Aorta (tissue), 5 donors: ENCODE results near the gene CIAO3. TPM values are rescaled to one million over a fixed set of nuclear protein-coding genes. Genes with fewer than 3 reads are reported as not detected.

Source experiments
- ATAC-seq: fragments of 200-7000 bp; cut with Tn5 transposase; one replicate; pipeline ENCODE4 v1.9.1; 2022; ENCODE audit warnings: moderate library complexity; ENCODE audit not compliant: low FRiP score
- DNase-seq, 2 donors: peaks; one replicate each; pipeline ENCODE4 v3.0.0-alpha.2; 2020
- H3K27ac ChIP-seq, 2 donors: one replicate each; pipeline ENCODE4 v1.5.1; 2013; ENCODE audit warnings: low read length in 2 of 2, mild to moderate bottlenecking in 2 of 2, moderate library complexity in 2 of 2, control low read depth in 1 of 2, inconsistent platforms in 1 of 2, low read depth in 1 of 2
- H3K27me3 ChIP-seq, 2 donors: one replicate each; pipeline ENCODE4 v1.6.1; 2013; ENCODE audit warnings: control low read depth in 1 of 2, low read length in 1 of 2, mild to moderate bottlenecking in 1 of 2, moderate library complexity in 1 of 2; ENCODE audit not compliant: insufficient read depth in 2 of 2, control insufficient read depth in 1 of 2
- H3K36me3 ChIP-seq, 2 donors: one replicate each; pipeline ENCODE4 v1.6.1; 2013; ENCODE audit warnings: control low read depth in 1 of 2, low read length in 1 of 2, mild to moderate bottlenecking in 1 of 2; ENCODE audit not compliant: insufficient read depth in 2 of 2, control insufficient read depth in 1 of 2
- H3K4me1 ChIP-seq, 2 donors: one replicate each; pipeline ENCODE4 v1.6.1; 2013; ENCODE audit warnings: low read length in 2 of 2, control low read depth in 1 of 2, mild to moderate bottlenecking in 1 of 2, moderate library complexity in 1 of 2; ENCODE audit not compliant: insufficient read depth in 2 of 2, control insufficient read depth in 1 of 2
- H3K4me3 ChIP-seq, 2 donors: one replicate each; pipeline ENCODE4 v1.5.1; 2013; ENCODE audit warnings: low read length in 2 of 2, control low read depth in 1 of 2, mild to moderate bottlenecking in 1 of 2
- H3K9me3 ChIP-seq: one replicate; pipeline ENCODE4 v1.6.1; 2013; ENCODE audit warnings: mild to moderate bottlenecking, low read length; ENCODE audit not compliant: control insufficient read depth
- WGBS, 2 donors: extraction: QIAGEN DNeasy Blood & Tissue Kit; methylation state at CpG; one replicate each; pipeline ENCODE4 v1.1.7; 2013; 5-methylcytosine and 5-hydroxymethylcytosine counted together
- intact Hi-C, 2 donors: fragments of 100-400 bp; cut with DNase I; formaldehyde crosslinking; loops; one replicate each; pipeline versions ENCODE4 v1.14.2 to v1.15.0; 2022
- polyA plus RNA-seq, 2 donors: library from polyadenylated mRNA; stranded (reverse); fragments of 200-250 nt; gene quantifications; one replicate each; pipeline ENCODE4 v1.2.3, GENCODE V29; 2013
- total RNA-seq, 2 donors: library from RNA; stranded (reverse); fragmentation: NEBNext Ultra II Directional; extraction: Animal tissue kit (Norgen Biotek cat#: 25700); gene quantifications; one replicate each; pipeline ENCODE4 v1.2.1, GENCODE V29; 2021
- donor health status: healthy with polysubstance abuse.
- donor health status: Bipolar disorder and iron deficiency.
- donor health status: DM: no; HTN: no; CAD: no.
- donor health status: DM: no; HTN: no; CAD: no.
- donor health status: DM: yes; HTN: yes; CAD: no.

CIAO3 gene
- total and polyA plus RNA-seq, 4 donors, result 12.4 to 35.9 (median 22.1) TPM

GRCh38 chr16:700684-701584 lies 39.9 kb downstream of the CIAO3 start:
- intact Hi-C loops, result no loop called here
- Histone ChIP-seq H3K9me3 (no peaks in the 10 kb centered on the region), H3K4me1 (no peaks in the 10 kb centered on the region), H3K4me3 (no peak overlapping the region), H3K27ac (no peak overlapping the region), H3K27me3 (no peaks in the 10 kb centered on the region), H3K36me3 (no peaks in the 10 kb centered on the region)
- no peak for DNase-seq
- ATAC-seq, result peak; percentile 51
- 4 to 5% methylated on average over 54 to 76 of the region's 76 CpGs for WGBS, 2 donors

GRCh38 chr16:698911-699671 lies 41.7 kb downstream of the CIAO3 start:
- Histone ChIP-seq H3K4me3 (no peak overlapping the region), H3K27ac (no peak overlapping the region), H3K4me1 (no peaks in the 10 kb centered on the region), H3K27me3 (peaks cover 0 to 2% of the 10 kb centered on the region in 2 donors), H3K9me3 (no peaks in the 10 kb centered on the region), H3K36me3 (no peaks in the 10 kb centered on the region)
- 74 to 78% methylated on average over 17 to 19 of the region's 19 CpGs for WGBS, 2 donors
- intact Hi-C loops, result no loop called here
- ATAC-seq (no peak), DNase-seq (no peak)

GRCh38 chr16:695355-696089 lies 45.3 kb downstream of the CIAO3 start:
- no peaks in the 10 kb centered on the region for H3K4me1 ChIP-seq
- intact Hi-C loops, result no loop called here
- no peak overlapping the region for H3K27ac ChIP-seq
- ATAC-seq (no peak), DNase-seq (no peak)
- no peaks in the 10 kb centered on the region for H3K9me3 ChIP-seq
- no peaks in the 10 kb centered on the region for H3K36me3 ChIP-seq
- peaks cover 0 to 2% of the 10 kb centered on the region in 2 donors for H3K27me3 ChIP-seq
- no peak overlapping the region for H3K4me3 ChIP-seq
- 4 to 5% methylated on average over 59 to 71 of the region's 71 CpGs for WGBS, 2 donors

DNA sequence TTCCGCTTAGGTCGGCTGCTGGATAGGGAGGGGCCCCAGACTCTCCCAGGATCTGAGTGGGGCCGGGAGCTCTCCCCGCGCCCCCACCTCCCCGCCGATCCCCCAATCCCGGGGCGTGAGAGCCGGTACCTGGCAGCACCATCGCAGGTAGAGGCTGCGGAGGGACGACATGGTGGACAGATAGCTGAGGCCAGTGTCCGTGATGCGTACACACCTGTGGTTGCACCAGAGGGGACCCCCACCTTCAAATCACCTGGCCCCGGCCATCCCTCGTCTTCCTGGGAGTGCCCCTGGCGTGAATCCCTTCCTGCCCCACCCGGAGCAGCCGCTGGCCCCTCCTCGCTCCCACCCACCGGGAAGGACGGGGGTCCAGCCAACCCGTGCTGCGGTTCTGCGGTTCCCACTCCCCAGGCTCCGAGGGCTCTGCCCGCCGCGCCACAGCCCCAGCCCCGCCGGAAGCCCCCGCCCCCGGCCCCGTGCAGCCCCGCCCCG lies 45.9 kb downstream of the CIAO3 start:
- ATAC-seq (no peak), DNase-seq (no peak)
- H3K27me3 ChIP-seq, result peaks cover 0 to 2% of the 10 kb centered on the region in 2 donors
- H3K4me1 ChIP-seq, result no peaks in the 10 kb centered on the region
- H3K36me3 ChIP-seq, result no peaks in the 10 kb centered on the region
- H3K27ac ChIP-seq, result no peak overlapping the region
- H3K4me3 ChIP-seq, result no peak overlapping the region
- WGBS, 2 donors, result 1 to 2% methylated on average over 24 to 37 of the region's 37 CpGs
- intact Hi-C loops, result no loop called here
- H3K9me3 ChIP-seq, result no peaks in the 10 kb centered on the region

GRCh38 chr16:694187-694862 lies 46.5 kb downstream of the CIAO3 start:
- no peaks in the 10 kb centered on the region for H3K36me3 ChIP-seq
- no peaks in the 10 kb centered on the region for H3K9me3 ChIP-seq
- peaks cover 0 to 2% of the 10 kb centered on the region in 2 donors for H3K27me3 ChIP-seq
- no peaks in the 10 kb centered on the region for H3K4me1 ChIP-seq
- no peak for DNase-seq
- H3K27ac ChIP-seq, result no peak overlapping the region
- 1 to 2% methylated on average over 55 to 64 of the region's 64 CpGs for WGBS, 2 donors
- intact Hi-C loops, result no loop called here
- no peak for ATAC-seq
- H3K4me3 ChIP-seq, result no peak overlapping the region

- Histone ChIP-seq H3K4me1 (no peaks in the 10 kb centered on the region), H3K27ac (no peak overlapping the region), H3K9me3 (no peaks in the 10 kb centered on the region), H3K27me3 (peaks cover 0 to 2% of the 10 kb centered on the region in 2 donors), H3K4me3 (no peak overlapping the region), H3K36me3 (no peaks in the 10 kb centered on the region)
- WGBS, 2 donors, result 3% methylated on average over 19 to 37 of the region's 37 CpGs
- ATAC-seq, result no peak
- intact Hi-C loops, result no loop called here
- DNase-seq, result no peak
Observed at GRCh38 chr16:693766-694165, 47.0 kb downstream of the CIAO3 start.

DNA sequence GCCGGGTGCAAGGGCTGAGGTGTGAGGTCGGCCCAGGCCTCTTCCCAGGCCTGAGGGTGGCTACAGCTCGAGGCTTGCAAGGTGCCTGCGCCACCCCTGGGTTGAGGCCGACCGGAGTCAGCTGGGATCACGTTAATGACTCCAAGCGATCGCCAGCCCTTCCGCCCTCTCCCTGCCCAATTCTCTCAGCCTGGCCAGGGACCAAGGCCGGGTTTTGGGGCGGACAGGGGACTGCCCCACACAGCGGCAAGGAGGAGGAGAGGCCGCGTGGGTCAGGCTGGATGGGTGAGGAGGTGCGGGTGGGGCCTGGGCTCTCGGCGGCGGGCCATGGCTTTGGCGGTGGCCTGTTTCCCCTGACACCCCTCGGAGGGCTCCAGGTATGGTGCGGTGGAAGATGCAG lies 47.4 kb downstream of the CIAO3 start:
- no peaks in the 10 kb centered on the region for H3K9me3 ChIP-seq
- ATAC-seq (no peak), DNase-seq (no peak)
- H3K36me3 ChIP-seq, result no peaks in the 10 kb centered on the region
- H3K27ac ChIP-seq, result no peak overlapping the region
- no peaks in the 10 kb centered on the region for H3K4me1 ChIP-seq
- 30 to 36% methylated on average over 22 of the region's 22 CpGs for WGBS, 2 donors
- intact Hi-C loops, result no loop called here
- peaks cover 0 to 2% of the 10 kb centered on the region in 2 donors for H3K27me3 ChIP-seq
- H3K4me3 ChIP-seq, result no peak overlapping the region
